GM18951 (cell line): Measurements from ENCODE around the gene PCDHGA4.

Experiments
- POLR2A ChIP-seq: IDR thresholded peaks from 4 replicates; pipeline ENCODE4 v1.6.1; 2011; ENCODE audit warnings: mild to moderate bottlenecking; ENCODE audit not compliant: insufficient read length, insufficient read depth; ENCODE audit errors: extremely low read depth
- in situ Hi-C: fragments of 300-500 bp; cut with MboI; formaldehyde crosslinking; loops from one replicate; pipeline ENCODE4 v1.12.0; 2022; ENCODE audit warnings: low sequenced_read_pairs, mixed read lengths, inconsistent platforms; ENCODE audit not compliant: unreplicated experiment

The PCDHGA4 gene

DNA sequence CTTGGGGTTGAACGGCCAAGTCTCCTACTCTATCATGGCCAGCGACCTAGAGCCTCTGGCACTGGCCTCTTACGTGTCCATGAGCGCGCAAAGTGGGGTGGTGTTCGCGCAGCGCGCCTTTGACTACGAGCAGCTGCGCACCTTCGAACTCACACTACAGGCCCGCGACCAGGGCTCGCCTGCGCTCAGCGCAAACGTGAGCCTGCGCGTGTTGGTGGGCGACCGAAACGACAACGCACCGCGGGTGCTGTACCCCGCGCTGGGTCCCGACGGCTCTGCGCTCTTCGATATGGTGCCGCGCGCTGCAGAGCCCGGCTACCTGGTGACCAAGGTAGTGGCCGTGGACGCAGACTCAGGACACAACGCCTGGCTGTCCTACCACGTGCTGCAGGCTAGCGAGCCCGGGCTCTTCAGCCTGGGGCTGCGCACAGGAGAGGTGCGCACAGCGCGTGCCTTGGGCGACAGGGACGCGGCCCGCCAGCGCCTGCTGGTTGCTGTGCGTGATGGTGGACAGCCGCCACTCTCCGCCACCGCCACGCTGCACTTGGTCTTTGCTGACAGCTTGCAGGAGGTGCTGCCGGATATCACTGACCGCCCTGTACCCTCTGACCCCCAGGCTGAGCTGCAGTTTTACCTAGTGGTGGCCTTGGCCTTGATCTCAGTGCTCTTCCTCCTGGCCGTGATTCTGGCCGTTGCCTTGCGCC, 44.9 kb downstream of the PCDHGA4 start:
- in situ Hi-C loops, result no loop called here
- TF ChIP-seq POLR2A, result no peak

DNA sequence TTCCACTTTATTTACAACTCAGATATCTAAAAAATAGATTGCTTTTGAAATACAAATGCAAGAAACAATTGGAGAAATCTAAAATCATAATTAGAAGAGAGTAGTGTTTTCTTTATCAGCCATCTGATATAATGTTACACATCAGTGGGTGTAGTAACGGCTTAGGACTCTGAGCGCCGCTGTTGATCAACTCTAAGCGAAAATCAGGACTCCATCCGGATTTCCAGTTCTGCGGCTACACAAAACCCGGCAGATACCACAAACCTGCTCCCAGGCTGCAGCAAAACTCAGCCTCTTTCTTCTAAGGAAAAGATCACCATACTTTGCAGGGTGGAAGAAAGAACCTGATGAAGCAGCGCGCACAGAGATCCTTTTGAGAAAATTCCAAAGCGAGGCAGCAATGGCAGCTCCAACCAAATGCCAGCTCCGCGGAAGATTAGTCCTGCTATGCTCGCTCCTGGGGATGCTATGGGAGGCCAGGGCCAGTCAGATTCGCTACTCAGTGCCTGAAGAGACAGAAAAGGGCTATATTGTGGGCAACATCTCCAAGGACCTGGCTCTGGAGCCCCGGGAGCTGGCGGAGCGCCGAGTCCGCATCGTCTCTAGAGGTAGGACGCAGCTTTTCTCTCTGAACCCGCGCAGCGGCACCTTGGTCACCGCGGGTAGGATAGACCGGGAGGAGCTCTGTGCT, 47.9 kb downstream of the PCDHGA4 start, which contains the start of gene PCDHGA9:
PCDHGA9 (plus strand) TSS at position 226 of the 691 bp plus-strand sequence; CDS start at position 401, 175 bp downstream.
- in situ Hi-C loops, result no loop called here
- no peak for TF ChIP-seq POLR2A

DNA sequence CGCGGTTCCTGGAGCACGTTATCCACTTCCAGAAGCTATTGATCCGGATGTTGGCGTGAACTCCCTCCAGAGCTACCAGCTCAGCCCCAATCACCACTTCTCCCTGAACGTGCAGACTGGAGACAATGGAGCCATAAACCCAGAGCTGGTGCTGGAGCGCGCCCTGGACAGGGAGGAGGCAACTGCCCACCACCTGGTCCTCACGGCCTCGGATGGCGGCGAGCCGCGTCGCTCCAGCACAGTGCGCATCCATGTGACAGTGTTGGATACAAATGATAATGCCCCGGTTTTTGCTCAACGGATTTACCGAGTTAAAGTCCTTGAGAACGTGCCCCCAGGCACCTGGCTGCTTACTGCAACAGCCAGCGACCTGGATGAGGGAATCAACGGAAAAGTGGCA, 48.6 kb downstream of the PCDHGA4 start:
- TF ChIP-seq POLR2A, result no peak
- in situ Hi-C loops, result no loop called here
